ENCODE data around the gene PADI3.

PADI3 gene

GRCh38 chr1:17248781-17249180 lies at the start of gene PADI3:
Gene PADI3 (plus strand): TSS chr1:17249098. CDS start chr1:17249138, 40 bp downstream.
- no peak for DNase-seq (ENCODE audit: low spot score)

GRCh38 chr1:17199267-17200044 lies 49.4 kb upstream of the PADI3 start:
- DNase-seq (ENCODE audit: low spot score) = peak; percentile 26

GRCh38 chr1:17200246-17200645 lies 48.7 kb upstream of the PADI3 start:
- peak; percentile 46 for DNase-seq (ENCODE audit: low spot score)

GRCh38 chr1:17200756-17201155 lies 48.1 kb upstream of the PADI3 start:
- no peak for DNase-seq (ENCODE audit: low spot score)

- peak; percentile 44 for DNase-seq (ENCODE audit: low spot score)
These were observed 47.5 kb upstream of the PADI3 start for GRCh38 chr1:17201201-17202021.

GRCh38 chr1:17204546-17205440 lies 44.1 kb upstream of the PADI3 start, which contains the start of gene PADI1:
Gene PADI1 (plus strand): TSS chr1:17205128. CDS start chr1:17205218, 90 bp downstream.
- DNase-seq (ENCODE audit: low spot score) = no peak

GRCh38 chr1:17205652-17206051 lies 43.2 kb upstream of the PADI3 start:
- DNase-seq (ENCODE audit: low spot score) = no peak

GRCh38 chr1:17206196-17206595 lies 42.7 kb upstream of the PADI3 start:
- DNase-seq (ENCODE audit: low spot score) = no peak

- no peak for DNase-seq (ENCODE audit: low spot score)
These were observed 41.9 kb upstream of the PADI3 start for GRCh38 chr1:17207046-17207445.

GRCh38 chr1:17207540-17207939 lies 41.4 kb upstream of the PADI3 start:
- no peak for DNase-seq (ENCODE audit: low spot score)

GRCh38 chr1:17207966-17208418 lies 40.9 kb upstream of the PADI3 start:
- DNase-seq (ENCODE audit: low spot score) = no peak

- DNase-seq (ENCODE audit: low spot score) = no peak
These were observed 40.4 kb upstream of the PADI3 start for GRCh38 chr1:17208546-17208945.

GRCh38 chr1:17209430-17209829 lies 39.5 kb upstream of the PADI3 start:
- no peak for DNase-seq (ENCODE audit: low spot score)

- DNase-seq (ENCODE audit: low spot score) = no peak
These were observed 38.7 kb upstream of the PADI3 start for GRCh38 chr1:17210176-17210575.

- no peak for DNase-seq (ENCODE audit: low spot score)
These were observed 37.5 kb upstream of the PADI3 start for GRCh38 chr1:17211377-17211776.

- DNase-seq (ENCODE audit: low spot score) = no peak
These were observed 36.9 kb upstream of the PADI3 start for GRCh38 chr1:17212009-17212408.

GRCh38 chr1:17212487-17213121 lies 36.3 kb upstream of the PADI3 start:
- peak; percentile 79 for DNase-seq (ENCODE audit: low spot score)

GRCh38 chr1:17213148-17213781 lies 35.6 kb upstream of the PADI3 start:
- DNase-seq (ENCODE audit: low spot score) = no peak

GRCh38 chr1:17213782-17214148 lies 35.1 kb upstream of the PADI3 start:
- no peak for DNase-seq (ENCODE audit: low spot score)

- DNase-seq (ENCODE audit: low spot score) = no peak
These were observed 33.9 kb upstream of the PADI3 start for GRCh38 chr1:17214876-17215544.

- no peak for DNase-seq (ENCODE audit: low spot score)
These were observed 33.4 kb upstream of the PADI3 start for GRCh38 chr1:17215545-17215890.
